GM19043 (cell line): Measurements from ENCODE around the gene SYCE3.
"Not testable (repeated sequence)": the region's sequence is repeated elsewhere in the genome, so short reads cannot be mapped to it uniquely, and the experiment has no call there.

Experiments
- ATAC-seq: cut with Tn5 transposase; IDR thresholded peaks from one replicate; pipeline ENCODE4 v1.9.1; 2021; ENCODE audit warnings: low read depth; ENCODE audit not compliant: unreplicated experiment

The SYCE3 gene

DNA sequence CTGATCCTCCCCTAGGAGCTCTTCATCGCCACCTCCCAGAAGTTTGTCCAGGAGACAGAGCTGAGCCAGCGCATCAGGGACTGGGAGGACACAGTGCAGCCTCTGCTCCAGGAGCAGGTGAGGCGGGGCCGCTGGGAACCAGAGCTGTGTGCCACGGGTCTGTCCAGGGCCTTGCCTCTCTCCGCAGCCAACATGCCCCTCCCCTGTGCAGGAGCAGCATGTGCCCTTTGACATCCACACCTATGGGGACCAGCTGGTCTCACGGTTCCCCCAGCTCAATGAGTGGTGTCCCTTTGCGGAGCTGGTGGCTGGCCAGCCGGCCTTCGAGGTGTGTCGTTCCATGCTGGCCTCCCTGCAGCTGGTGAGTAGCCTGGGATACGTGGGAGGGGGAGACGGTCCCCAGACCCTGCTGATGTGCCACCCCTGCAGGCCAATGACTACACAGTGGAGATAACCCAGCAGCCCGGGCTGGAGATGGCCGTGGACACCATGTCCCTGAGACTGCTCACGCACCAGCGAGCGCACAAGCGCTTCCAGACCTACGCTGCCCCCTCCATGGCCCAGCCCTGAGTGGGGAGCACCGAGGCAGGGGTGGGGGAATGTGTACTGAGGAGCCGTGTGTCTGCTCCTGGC lies 39.8 kb downstream of the SYCE3 start:
- no peak for ATAC-seq

DNA sequence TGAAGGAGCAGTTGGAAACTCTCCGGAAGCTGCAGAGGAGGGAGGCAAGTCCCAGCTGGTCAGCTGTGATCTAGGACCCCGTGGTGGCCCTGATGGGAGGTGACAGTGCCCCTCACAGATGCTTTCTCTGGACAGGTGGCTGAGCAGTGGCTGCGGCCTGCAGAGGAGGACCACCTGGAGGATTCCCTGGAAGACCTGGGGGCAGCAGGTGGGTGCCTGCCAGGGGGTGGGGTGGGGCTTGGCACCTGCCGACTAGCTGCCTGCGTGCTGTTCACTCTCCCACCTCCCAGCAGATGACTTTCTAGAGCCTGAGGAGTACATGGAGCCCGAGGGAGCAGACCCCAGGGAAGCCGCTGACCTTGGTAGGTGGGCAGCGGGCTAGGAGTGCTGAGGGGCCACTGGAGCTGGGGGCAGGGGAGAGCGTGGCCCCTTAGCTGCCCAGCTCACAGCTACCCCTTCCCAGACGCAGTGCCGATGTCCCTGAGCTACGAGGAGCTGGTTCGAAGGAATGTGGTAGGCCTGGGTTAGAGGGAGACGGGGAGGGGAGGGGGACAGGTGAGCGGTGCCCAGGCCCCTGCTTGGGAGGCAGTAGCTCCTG lies 40.4 kb downstream of the SYCE3 start:
- ATAC-seq = no peak

DNA sequence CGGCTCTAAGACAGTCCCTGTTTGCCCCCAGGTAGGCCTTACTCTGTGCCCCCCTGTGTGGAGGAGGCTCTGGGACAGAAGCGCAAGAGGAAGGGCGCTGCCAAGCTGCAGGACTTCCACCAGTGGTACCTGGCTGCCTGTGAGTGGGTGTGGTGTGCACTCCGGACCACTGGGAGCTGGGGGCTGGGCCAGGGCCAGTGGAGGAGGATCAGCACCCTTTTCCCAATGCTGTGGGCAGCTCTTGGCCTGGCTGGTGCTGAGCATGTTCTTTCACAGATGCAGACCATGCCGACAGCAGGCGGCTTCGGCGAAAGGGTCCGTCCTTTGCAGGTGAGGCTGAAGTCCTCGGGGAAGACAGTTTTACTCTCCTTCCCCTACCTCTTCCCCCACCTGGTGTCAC lies 41.0 kb downstream of the SYCE3 start:
- ATAC-seq = no peak

GRCh38 chr22:50520826-50521453 lies 41.8 kb downstream of the SYCE3 start:
- ATAC-seq = no peak

- ATAC-seq = not testable (repeated sequence)
Measured at GRCh38 chr22:50520184-50520583, 42.5 kb downstream of the SYCE3 start.

GRCh38 chr22:50519151-50519550 lies 43.6 kb downstream of the SYCE3 start:
- no peak for ATAC-seq

DNA sequence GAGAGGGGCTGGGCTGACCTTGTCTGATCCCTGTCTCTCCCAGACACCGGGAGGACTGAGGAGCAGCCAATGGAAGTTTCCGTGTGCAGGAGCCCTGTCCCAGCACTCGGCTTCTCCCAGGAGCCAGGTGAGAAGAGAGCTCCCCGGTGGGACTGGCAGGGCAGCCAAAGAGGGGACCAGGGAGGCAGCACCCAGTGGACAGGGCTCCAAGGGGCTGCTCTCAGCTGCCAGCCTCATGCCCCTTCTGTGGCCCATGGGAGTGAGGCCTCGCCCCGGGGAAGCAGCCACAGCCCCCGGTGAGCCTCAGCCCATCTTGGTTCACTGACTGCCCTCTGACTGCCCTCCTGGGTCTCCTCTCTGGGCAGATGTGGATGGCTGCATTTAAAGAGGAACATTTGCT lies 44.1 kb downstream of the SYCE3 start:
- ATAC-seq = no peak

GRCh38 chr22:50517495-50518260 lies 45.0 kb downstream of the SYCE3 start:
- no peak for ATAC-seq

- no peak for ATAC-seq
Measured at GRCh38 chr22:50516891-50517290, 45.8 kb downstream of the SYCE3 start.

- no peak for ATAC-seq
Measured at GRCh38 chr22:50516068-50516467, 46.7 kb downstream of the SYCE3 start.

- ATAC-seq = no peak
Measured at GRCh38 chr22:50513175-50513574, 49.5 kb downstream of the SYCE3 start.

GRCh38 chr22:50508897-50509296 lies 53.8 kb downstream of the SYCE3 start:
- no peak for ATAC-seq

DNA sequence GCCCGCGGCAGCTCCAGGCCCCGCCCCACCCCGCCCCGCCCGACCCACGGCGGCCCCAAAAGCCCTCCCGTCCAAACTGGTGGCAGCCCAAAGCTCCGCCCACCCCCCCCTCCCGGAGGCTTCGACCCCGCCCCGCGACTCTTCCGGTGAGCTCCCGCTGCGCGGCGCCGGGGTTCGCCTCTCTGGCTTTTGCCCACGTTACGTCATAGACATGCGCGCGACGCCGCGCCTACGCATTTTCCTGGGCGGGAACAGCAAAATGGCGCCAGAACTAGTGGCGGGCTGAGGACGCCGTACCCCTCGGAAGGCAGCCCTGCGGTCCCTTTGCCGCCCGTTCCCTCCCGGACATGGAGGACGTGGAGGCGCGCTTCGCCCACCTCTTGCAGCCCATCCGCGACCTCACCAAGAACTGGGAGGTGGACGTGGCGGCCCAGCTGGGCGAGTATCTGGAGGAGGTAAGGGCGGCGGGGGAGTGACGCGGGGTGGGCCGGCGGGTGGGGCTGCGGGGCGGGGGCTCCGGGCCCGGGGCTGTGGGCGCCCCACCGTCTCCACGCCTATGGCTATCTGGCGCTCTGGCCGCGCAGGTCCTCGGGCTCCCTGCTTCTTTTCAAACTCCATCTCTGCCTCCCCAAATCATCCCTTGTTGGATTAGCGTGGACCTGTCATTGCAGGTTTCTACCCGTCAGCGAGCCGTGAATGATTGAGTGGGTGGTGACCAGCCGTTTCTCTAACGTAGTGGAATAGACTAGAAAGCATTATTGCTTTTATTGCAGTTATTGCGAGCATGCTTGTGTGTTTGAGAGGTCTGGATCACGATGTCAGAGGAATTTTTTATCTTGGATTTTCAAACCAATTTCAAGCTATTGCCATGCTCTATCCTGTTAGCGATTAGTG lies 54.5 kb downstream of the SYCE3 start, which contains the start of gene NCAPH2:
Gene NCAPH2, plus strand, starts transcription at position 234 of the 894 bp plus-strand sequence. Its CDS starts 114 bp downstream, at position 348.
- ATAC-seq = peak; percentile 75

GRCh38 chr22:50507421-50507990 lies 55.2 kb downstream of the SYCE3 start, which contains the start of gene LMF2:
LMF2 (minus strand) TSS chr22:50507702; CDS start chr22:50507675, 27 bp downstream.
- peak; percentile 40 for ATAC-seq

GRCh38 chr22:50506611-50507420 lies 55.9 kb downstream of the SYCE3 start:
- no peak for ATAC-seq

DNA sequence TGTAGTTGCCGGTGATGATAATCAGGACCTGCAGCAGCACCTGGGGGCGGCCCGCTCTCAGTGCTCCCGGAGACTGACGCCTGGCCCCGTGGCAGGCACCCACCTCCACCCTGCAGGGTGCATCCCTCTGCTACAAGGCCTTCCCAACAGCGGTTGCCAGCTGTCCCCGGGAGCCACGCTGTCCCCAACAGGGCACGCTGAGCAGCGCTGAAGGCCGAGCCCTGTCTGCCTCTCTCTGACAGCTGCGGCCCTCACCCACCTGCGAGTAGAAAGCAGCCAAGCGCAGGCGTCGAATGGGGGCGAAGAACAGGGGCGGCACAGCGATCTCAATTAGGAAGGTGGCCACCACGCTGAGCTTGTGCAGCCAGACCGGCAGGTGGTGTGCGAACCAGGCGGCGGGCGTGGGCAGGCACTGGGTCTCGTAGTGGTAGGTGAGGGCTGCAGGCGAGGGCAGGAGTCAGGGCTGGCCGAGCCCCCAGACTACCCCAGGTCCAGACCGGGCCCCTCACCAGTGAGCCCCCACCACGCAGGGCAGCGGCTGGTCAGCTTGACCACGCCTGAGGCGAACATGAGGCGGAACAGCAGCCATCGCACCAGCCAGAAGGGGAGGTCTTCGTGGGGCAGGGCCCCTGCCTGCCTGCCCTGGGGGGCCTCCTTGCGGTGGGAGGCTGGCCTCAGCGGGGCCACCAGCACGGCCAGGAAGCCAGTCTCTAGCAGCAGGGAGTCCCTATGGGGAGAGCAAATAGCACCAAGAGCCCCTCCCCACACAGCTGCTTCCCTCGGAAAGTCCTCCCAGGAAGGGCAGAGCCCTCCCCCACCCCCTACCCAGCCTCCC lies 56.7 kb downstream of the SYCE3 start:
- no peak for ATAC-seq

- no peak for ATAC-seq
Measured at GRCh38 chr22:50505276-50505775, 57.4 kb downstream of the SYCE3 start.
